ENCODE results near the gene HAPSTR1. TPM values are rescaled to one million over a fixed set of nuclear protein-coding genes. Genes with fewer than 3 reads are reported as not detected.

HAPSTR1 gene
- total and polyA plus RNA-seq, 2 of the 4 experiments (the other 2 are of a cell fraction): 22.2 to 56.5 TPM

- Histone ChIP-seq H3K9me3 (ENCODE audit: control insufficient read depth, insufficient read depth, low read length) (no peaks in the 10 kb centered on the region), H2BK15ac (ENCODE audit: low read depth, low read length) (no peak overlapping the region), H3K4me3 (ENCODE audit: insufficient read depth, low read depth, low read length) (no peak overlapping the region), H3K14ac (replicated peaks; ENCODE audit: low read depth, low read length) (no peak overlapping the region), H3K27ac (ENCODE audit: insufficient read depth, low read length) (peak overlapping the region; percentile 10; the same call in 1 of the 2 replicates), H4K5ac (ENCODE audit: low read depth, low read length) (no peak overlapping the region), H3K36me3 (ENCODE audit: control insufficient read depth, insufficient read depth, low read length) (peaks cover 39% of the 10 kb centered on the region), H2AK5ac (ENCODE audit: low read depth, low read length) (peak overlapping the region; percentile 7; the same call in 1 of the 2 replicates), H3K23ac (ENCODE audit: low read depth, low read length) (no peak overlapping the region), H3K79me1 (ENCODE audit: low read depth in 1 of 2, low read length in 2 of 2) (peaks cover 10 to 68% of the 10 kb centered on the region in 2 experiments), H3K4ac (ENCODE audit: low read depth, low read length) (no peak overlapping the region), H2AK9ac (replicated peaks; ENCODE audit: low read depth, low read length, poor library complexity) (no peak overlapping the region), H3K9me1 (ENCODE audit: insufficient read depth, low read length) (peaks cover 30% of the 10 kb centered on the region), H2BK20ac (ENCODE audit: low read depth, low read length) (no peak overlapping the region), H4K20me1 (ENCODE audit: insufficient read depth, low read length) (peaks cover 100% of the 10 kb centered on the region), H3K18ac (ENCODE audit: low read depth, low read length) (no peak overlapping the region), H2BK120ac (ENCODE audit: low read depth, low read length) (no peak overlapping the region), H3K27me3 (ENCODE audit: control insufficient read depth, insufficient read depth, low read length) (no peaks in the 10 kb centered on the region), H4K91ac (ENCODE audit: insufficient read depth, low read depth, low read length) (no peak overlapping the region), H3K9ac (ENCODE audit: low read depth, low read length) (no peak overlapping the region), H2BK5ac (ENCODE audit: low read depth, low read length, poor library complexity, severe bottlenecking) (no peak overlapping the region), H3K56ac (ENCODE audit: extremely low read depth, insufficient read depth, low read length) (no peak overlapping the region), H2AFZ (replicated peaks; ENCODE audit: low read length, poor library complexity) (no peak overlapping the region), H3K4me1 (ENCODE audit: control insufficient read depth, insufficient read depth, low read length) (peaks cover 29% of the 10 kb centered on the region), H3K4me2 (ENCODE audit: low read depth, low read length) (peak overlapping the region; percentile 11; the same call in 1 of the 2 replicates), H4K8ac (ENCODE audit: low read depth in 2 of 2, low read length in 2 of 2) (no peak overlapping the region)
- DNase-seq (no peak), ATAC-seq (ENCODE audit: low read depth) (no peak)
- in situ Hi-C loops (cut with MboI; ENCODE audit: low sequenced_read_pairs): loop anchor here (25.0 kb wide), 1 partner anchor 1825 kb away; the partner anchor contains the start of genes CLEC16A and DEXI
- TF ChIP-seq CEBPB (IDR thresholded peaks at IDR 0.05; ENCODE audit: low read depth, low read length): no peak
- no peak for TF ChIP-seq CTCF (conservative IDR thresholded peaks at IDR 0.05; ENCODE audit: low read depth, low read length)
- TF ChIP-seq RFX5 (IDR thresholded peaks at IDR 0.05; ENCODE audit: low read depth, low read length): no peak
- no peak for TF ChIP-seq ELK1 (IDR thresholded peaks at IDR 0.05; ENCODE audit: borderline replicate concordance, low read depth, low read length)
- no peak for TF ChIP-seq RAD21 (IDR thresholded peaks at IDR 0.05; ENCODE audit: low read length)
- TF ChIP-seq MAZ (IDR thresholded peaks at IDR 0.05; ENCODE audit: borderline replicate concordance, low read depth, low read length): no peak
- TF ChIP-seq BHLHE40 (IDR thresholded peaks at IDR 0.05; ENCODE audit: low read depth, low read length): no peak
- no peak for TF ChIP-seq MAFK (IDR thresholded peaks at IDR 0.05; ENCODE audit: low read depth, low read length)
- no peak for TF ChIP-seq MXI1 (IDR thresholded peaks at IDR 0.05; ENCODE audit: borderline replicate concordance, low read depth, low read length)
- TF ChIP-seq USF2 (IDR thresholded peaks at IDR 0.05; ENCODE audit: low read depth, low read length): no peak
- TF ChIP-seq FOS (IDR thresholded peaks at IDR 0.05; ENCODE audit: low read depth, low read length): no peak
- no peak for TF ChIP-seq RCOR1 (IDR thresholded peaks at IDR 0.05; ENCODE audit: insufficient replicate concordance, low read length)
- TF ChIP-seq NFE2L2 (IDR thresholded peaks at IDR 0.05; ENCODE audit: low read depth, low read length): no peak
- no peak for TF ChIP-seq CHD1 (IDR thresholded peaks at IDR 0.05; ENCODE audit: low read depth, low read length)
- TF ChIP-seq SMC3 (IDR thresholded peaks at IDR 0.05; ENCODE audit: low read depth, low read length): no peak
- intact Hi-C loops (cut with micrococcal nuclease): no loop called here
- dilution Hi-C loops (cut with HindIII; ENCODE audit: low sequenced_read_pairs, unreplicated experiment): no loop called here
- ChIA-PET CTCF (no interaction called here), POLR2A (ENCODE audit: unreplicated experiment) (no interaction called here)
- no TSS peak for BruUV-seq (replicated peaks)
- WGBS, 2 experiments (ENCODE audit: extremely low coverage in 2 of 2, insufficient read length in 1 of 2): 94% methylated on average over 2 of the region's 5 CpGs; no CpG with 5 or more reads in 1 of the 2 experiments
Measured at GRCh38 chr16:9112166-9112843, 20.9 kb downstream of the HAPSTR1 start.

Measured in IMR-90 (cell line).